PFSK-1 (cell line): ENCODE measurements around the gene POLR3A.
A peak's percentile ranks its signal among the peaks of the same experiment; 100 is the strongest.

Experiments
- FOXP2 ChIP-seq: optimal IDR thresholded peaks from 2 replicates; pipeline ENCODE3; 2011; ENCODE audit warnings: borderline replicate concordance, control low read depth, inconsistent platforms; ENCODE audit not compliant: insufficient read depth; ENCODE audit errors: extremely low read length, extremely low read depth
- POLR2AphosphoS5 ChIP-seq: IDR thresholded peaks from 2 replicates; pipeline ENCODE4 v1.6.1; 2012; ENCODE audit warnings: low read depth, mild to moderate bottlenecking, control low read depth, low read length, moderate library complexity
- SIN3A ChIP-seq: IDR thresholded peaks from 2 replicates; pipeline ENCODE4 v1.6.1; 2012; ENCODE audit warnings: mild to moderate bottlenecking, low read length, moderate library complexity, borderline replicate concordance; ENCODE audit not compliant: insufficient read depth
- TAF1 ChIP-seq: IDR thresholded peaks from 2 replicates; pipeline ENCODE4 v1.6.1; 2012; ENCODE audit warnings: low read length, control low read depth, borderline replicate concordance; ENCODE audit not compliant: insufficient read depth
- TF ChIP-seq, protein P1 (sequence below), 2 experiments: IDR thresholded peaks; 2 replicates each; pipeline versions ENCODE4 v1.6.1 to v1.8.0; 2011 to 2012; ENCODE audit warnings: low read depth in 2 of 2, low read length in 2 of 2, control low read depth in 1 of 2, inconsistent platforms in 1 of 2, mild to moderate bottlenecking in 1 of 2, moderate library complexity in 1 of 2; ENCODE audit not compliant: insufficient read depth in 1 of 2

The POLR3A gene

DNA sequence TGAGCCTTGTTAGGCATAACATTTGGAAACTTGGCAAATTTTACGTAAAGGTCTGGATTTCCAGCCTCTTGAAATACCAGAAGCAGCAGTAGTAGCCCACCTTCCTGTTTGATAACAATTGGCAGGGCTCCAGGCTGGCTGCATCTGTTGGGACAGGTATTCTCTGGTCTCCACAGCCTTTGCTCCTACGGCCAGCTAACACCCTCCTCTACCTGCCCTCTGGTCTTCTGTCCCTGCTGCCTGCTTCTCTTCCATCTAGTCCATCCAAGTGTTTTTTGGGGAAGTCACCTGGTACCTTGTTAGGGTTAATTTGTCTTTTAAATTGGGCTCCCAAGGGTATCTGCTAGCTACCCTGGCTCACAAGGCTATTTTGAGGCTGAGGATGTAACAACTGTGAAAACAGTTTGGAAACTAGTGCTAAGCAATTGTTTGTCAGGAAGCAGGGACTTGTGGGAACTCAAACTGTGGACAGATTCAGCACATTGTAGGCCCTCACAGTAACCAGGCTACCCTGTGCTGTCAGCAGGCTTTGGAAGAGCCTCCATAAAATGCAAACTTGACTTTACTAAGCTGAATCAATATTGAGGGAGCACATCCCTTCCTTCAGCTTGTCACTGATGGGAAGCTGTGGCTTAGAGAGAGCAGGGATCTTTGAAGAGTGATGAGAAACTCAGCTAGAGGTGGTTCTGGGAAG is 12.9 kb upstream of the POLR3A start:
- TF ChIP-seq SIN3A (no peak), FOXP2 (no peak), POLR2AphosphoS5 (peak; percentile 42), TAF1 (no peak)
- TF ChIP-seq, protein P1, sequence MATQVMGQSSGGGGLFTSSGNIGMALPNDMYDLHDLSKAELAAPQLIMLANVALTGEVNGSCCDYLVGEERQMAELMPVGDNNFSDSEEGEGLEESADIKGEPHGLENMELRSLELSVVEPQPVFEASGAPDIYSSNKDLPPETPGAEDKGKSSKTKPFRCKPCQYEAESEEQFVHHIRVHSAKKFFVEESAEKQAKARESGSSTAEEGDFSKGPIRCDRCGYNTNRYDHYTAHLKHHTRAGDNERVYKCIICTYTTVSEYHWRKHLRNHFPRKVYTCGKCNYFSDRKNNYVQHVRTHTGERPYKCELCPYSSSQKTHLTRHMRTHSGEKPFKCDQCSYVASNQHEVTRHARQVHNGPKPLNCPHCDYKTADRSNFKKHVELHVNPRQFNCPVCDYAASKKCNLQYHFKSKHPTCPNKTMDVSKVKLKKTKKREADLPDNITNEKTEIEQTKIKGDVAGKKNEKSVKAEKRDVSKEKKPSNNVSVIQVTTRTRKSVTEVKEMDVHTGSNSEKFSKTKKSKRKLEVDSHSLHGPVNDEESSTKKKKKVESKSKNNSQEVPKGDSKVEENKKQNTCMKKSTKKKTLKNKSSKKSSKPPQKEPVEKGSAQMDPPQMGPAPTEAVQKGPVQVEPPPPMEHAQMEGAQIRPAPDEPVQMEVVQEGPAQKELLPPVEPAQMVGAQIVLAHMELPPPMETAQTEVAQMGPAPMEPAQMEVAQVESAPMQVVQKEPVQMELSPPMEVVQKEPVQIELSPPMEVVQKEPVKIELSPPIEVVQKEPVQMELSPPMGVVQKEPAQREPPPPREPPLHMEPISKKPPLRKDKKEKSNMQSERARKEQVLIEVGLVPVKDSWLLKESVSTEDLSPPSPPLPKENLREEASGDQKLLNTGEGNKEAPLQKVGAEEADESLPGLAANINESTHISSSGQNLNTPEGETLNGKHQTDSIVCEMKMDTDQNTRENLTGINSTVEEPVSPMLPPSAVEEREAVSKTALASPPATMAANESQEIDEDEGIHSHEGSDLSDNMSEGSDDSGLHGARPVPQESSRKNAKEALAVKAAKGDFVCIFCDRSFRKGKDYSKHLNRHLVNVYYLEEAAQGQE (IDR thresholded peaks at IDR 0.05; ENCODE audit: insufficient read depth in 1 of 2, low read depth in 2 of 2, low read length in 2 of 2) = no peak

DNA sequence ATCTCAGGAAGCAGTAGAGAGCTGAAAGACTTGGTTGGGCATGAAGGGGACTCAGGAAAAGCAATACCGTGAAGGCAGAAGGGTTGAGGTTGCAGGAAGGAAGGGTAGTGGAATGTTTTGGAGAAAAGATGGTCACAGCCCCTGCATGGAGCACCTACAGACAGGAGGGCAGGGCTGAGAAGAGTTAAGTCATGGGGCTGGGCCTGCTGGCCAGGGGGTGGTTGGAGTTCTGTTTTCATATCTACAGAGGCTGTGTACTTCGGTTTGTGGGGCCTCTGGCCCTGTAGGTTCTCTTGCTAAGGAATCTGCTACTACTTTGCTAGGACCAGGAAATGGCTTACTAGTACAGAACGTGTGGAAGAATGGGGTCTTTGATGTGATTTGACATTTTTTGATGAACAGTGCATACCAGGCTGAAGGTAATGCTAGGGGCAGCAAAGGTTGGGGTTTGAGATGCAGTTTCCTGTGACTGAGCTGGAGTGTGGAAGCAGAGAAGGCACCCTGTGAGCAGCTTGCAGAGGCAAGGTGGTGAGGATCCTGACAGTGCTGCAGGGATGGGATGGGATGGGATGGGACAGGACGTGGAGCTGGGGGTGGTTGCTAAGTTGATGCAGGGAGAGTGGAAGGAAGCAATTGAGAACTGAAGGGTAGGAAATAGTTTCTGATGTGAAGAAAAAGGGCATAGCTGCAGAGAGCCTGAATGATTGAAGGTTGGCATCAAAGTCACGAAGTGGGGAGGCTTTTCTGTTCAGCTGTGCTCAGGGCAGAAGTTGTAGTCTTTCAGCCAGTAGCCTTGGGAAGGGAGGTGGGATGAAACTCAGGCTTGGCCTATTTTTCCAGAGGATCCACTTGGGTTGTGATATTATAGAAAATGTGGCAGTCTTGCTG is 12.1 kb upstream of the POLR3A start:
- TF ChIP-seq, protein P1 (IDR thresholded peaks at IDR 0.05; ENCODE audit: insufficient read depth in 1 of 2, low read depth in 2 of 2, low read length in 2 of 2) = no peak
- TF ChIP-seq SIN3A (no peak), TAF1 (no peak), POLR2AphosphoS5 (peak; percentile 76; the same call in 1 of the 2 replicates), FOXP2 (no peak)

DNA sequence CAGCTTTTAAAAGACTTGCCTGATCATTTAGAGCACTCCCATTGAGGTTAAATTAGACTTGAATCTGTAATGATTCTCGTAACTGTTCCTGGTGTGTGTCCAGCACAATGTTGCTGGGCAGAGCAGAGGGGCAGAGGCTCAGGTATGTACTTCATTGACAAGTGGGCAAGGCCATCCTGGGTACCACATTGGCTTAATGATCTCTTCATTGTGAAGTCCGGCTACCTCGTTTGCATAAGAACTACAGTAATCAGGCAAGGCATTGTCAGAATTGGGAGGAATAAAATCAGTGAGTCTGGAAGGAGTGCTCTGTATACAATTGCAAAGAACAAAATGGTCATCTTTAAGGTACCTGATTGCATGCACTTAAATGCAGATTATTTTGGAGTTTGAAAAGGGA is 10.4 kb upstream of the POLR3A start:
- no peak for TF ChIP-seq SIN3A
- TF ChIP-seq POLR2AphosphoS5 = peak; percentile 31; the same call in 1 of the 2 replicates

DNA sequence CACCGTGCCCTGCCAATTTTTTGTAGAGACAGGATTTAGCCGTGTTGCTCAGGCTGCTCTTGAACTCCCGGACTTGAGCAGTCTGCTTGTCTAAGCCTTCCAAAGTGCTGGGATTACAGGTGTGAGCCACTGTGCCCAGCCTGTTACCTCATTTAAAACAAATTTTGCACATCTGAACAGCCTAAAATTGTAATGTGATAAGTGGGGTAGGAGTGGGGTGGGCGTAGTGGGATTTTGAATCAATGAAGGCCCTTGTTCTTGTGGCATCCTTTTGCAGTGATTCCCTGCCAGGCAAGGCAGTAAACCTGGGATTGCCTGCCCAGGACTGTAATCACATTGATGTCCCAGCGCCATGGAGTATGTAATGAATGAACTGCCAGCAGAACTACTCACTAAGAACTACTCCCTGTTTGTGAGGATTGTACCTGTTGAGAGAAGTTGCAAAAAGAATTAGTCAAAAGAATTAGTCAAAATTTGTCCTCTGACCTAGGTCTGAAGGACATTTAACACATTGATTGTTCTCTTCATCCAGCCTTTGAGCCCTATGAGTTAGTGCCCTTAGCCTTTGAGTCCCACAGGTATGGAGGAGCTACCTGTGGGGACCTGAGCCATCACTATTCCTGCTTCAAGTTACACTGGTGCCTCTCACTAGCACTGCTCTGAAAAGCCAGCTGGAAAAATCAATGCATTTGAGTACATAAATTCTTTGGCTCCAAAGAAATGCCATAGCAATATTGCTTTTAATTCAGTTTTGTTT is 9.7 kb upstream of the POLR3A start:
- TF ChIP-seq, protein P1 (IDR thresholded peaks at IDR 0.05; ENCODE audit: insufficient read depth in 1 of 2, low read depth in 2 of 2, low read length in 2 of 2) = no peak
- TF ChIP-seq SIN3A = no peak
- no peak; the same call in 1 of the 2 replicates for TF ChIP-seq POLR2AphosphoS5
- no peak for TF ChIP-seq FOXP2
- no peak for TF ChIP-seq TAF1

DNA sequence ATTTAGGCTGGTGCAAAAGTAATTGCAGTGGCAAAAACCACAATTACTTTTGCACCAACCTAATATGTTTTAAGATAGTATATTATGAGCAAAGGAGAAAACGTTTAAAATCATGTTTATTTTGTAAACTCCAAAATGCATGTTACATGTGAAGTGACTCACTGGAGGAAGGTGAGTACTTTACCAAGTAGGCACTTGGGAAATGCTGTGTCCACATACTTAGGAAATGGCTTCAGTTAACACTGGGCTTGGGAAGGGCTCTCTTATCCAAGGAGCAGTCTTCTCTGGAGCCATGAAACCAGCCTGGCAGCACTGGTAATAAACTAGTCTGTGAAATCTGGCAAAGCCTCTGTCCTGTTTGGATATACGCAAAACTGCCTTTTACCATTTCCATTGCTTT is 8.8 kb upstream of the POLR3A start:
- TF ChIP-seq, protein P1 (IDR thresholded peaks at IDR 0.05; ENCODE audit: insufficient read depth in 1 of 2, low read depth in 2 of 2, low read length in 2 of 2) = no peak
- TF ChIP-seq POLR2AphosphoS5 = no peak
